GM23338 (cell line): ENCODE measurements around the gene CSGALNACT2.
A peak's percentile ranks its signal among the peaks of the same experiment; 100 is the strongest.

Source experiments
- CREB1 ChIP-seq: fragments of 250-450 bp; sonication (Bioruptor Pico); IDR thresholded peaks from 2 replicates; pipeline ENCODE4 v1.5.0; 2020; ENCODE audit warnings: low read depth, mild to moderate bottlenecking, moderate library complexity
- EZH2 ChIP-seq: fragments of 200-600 bp; sonication (generic); IDR thresholded peaks from one replicate; pipeline ENCODE4 v1.8.0; 2017; ENCODE audit warnings: antibody characterized with exemption, mild to moderate bottlenecking, low read depth; ENCODE audit not compliant: unreplicated experiment
- EZH2phosphoT487 ChIP-seq: fragments of 200-600 bp; sonication (generic); IDR thresholded peaks from one replicate; pipeline ENCODE4 v1.8.1; 2018; ENCODE audit warnings: antibody characterized with exemption; ENCODE audit not compliant: unreplicated experiment
- JUNB ChIP-seq: IDR thresholded peaks from one replicate; pipeline ENCODE4 v1.6.1; 2016; ENCODE audit warnings: antibody characterized with exemption; ENCODE audit not compliant: unreplicated experiment
- POLR2AphosphoS5 ChIP-seq: IDR thresholded peaks from 2 replicates; pipeline ENCODE4 v1.6.1; 2016; ENCODE audit warnings: antibody characterized with exemption, low read depth
- STAT1 ChIP-seq: IDR thresholded peaks from one replicate; pipeline ENCODE4 v1.6.1; 2016; ENCODE audit warnings: antibody characterized with exemption; ENCODE audit not compliant: unreplicated experiment
- TF ChIP-seq, protein P1 (sequence below), 2 experiments: fragments of 200-600 bp in 1 of 2; sonication (generic) in 1 of 2; conservative IDR thresholded peaks; 2 replicates each; pipeline versions ENCODE4 v1.5.1 to v1.6.1; 2016 to 2017; ENCODE audit warnings: antibody characterized with exemption in 2 of 2, low read depth in 2 of 2, mild to moderate bottlenecking in 2 of 2, moderate library complexity in 1 of 2
- TF ChIP-seq, protein P2 (sequence below): IDR thresholded peaks from one replicate; pipeline ENCODE4 v1.6.1; 2018; ENCODE audit warnings: antibody characterized with exemption; ENCODE audit not compliant: unreplicated experiment

DNA sequence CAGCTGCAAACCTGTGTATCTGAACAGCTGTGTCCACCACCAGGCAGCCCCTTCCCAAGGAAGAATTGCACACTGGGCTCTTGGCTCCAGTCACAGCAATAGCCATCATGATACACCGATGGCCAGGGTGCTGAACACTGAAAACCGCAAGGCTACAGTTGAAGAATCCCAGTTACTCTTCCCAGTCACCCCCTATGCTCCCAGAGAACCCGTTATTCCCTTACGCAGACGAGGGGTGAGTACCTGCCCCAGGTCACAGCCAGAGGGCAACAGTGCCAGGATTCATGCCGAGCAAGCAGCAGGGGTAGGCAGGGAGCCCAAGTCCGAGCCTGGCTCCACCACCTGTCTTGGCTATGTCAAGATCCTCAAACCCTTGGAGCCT lies 70.8 kb downstream of the CSGALNACT2 start:
- TF ChIP-seq POLR2AphosphoS5 (no peak), EZH2 (no peak), EZH2phosphoT487 (no peak), CREB1 (CRISPR knock-in tag) (no peak), JUNB (no peak), STAT1 (no peak)
- TF ChIP-seq, protein P1, sequence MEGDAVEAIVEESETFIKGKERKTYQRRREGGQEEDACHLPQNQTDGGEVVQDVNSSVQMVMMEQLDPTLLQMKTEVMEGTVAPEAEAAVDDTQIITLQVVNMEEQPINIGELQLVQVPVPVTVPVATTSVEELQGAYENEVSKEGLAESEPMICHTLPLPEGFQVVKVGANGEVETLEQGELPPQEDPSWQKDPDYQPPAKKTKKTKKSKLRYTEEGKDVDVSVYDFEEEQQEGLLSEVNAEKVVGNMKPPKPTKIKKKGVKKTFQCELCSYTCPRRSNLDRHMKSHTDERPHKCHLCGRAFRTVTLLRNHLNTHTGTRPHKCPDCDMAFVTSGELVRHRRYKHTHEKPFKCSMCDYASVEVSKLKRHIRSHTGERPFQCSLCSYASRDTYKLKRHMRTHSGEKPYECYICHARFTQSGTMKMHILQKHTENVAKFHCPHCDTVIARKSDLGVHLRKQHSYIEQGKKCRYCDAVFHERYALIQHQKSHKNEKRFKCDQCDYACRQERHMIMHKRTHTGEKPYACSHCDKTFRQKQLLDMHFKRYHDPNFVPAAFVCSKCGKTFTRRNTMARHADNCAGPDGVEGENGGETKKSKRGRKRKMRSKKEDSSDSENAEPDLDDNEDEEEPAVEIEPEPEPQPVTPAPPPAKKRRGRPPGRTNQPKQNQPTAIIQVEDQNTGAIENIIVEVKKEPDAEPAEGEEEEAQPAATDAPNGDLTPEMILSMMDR (conservative IDR thresholded peaks at IDR 0.05; ENCODE audit: low read depth in 2 of 2): peak in 1 of 2 experiments; percentile 11; a peak in 1 of 4 replicates
- TF ChIP-seq, protein P2, sequence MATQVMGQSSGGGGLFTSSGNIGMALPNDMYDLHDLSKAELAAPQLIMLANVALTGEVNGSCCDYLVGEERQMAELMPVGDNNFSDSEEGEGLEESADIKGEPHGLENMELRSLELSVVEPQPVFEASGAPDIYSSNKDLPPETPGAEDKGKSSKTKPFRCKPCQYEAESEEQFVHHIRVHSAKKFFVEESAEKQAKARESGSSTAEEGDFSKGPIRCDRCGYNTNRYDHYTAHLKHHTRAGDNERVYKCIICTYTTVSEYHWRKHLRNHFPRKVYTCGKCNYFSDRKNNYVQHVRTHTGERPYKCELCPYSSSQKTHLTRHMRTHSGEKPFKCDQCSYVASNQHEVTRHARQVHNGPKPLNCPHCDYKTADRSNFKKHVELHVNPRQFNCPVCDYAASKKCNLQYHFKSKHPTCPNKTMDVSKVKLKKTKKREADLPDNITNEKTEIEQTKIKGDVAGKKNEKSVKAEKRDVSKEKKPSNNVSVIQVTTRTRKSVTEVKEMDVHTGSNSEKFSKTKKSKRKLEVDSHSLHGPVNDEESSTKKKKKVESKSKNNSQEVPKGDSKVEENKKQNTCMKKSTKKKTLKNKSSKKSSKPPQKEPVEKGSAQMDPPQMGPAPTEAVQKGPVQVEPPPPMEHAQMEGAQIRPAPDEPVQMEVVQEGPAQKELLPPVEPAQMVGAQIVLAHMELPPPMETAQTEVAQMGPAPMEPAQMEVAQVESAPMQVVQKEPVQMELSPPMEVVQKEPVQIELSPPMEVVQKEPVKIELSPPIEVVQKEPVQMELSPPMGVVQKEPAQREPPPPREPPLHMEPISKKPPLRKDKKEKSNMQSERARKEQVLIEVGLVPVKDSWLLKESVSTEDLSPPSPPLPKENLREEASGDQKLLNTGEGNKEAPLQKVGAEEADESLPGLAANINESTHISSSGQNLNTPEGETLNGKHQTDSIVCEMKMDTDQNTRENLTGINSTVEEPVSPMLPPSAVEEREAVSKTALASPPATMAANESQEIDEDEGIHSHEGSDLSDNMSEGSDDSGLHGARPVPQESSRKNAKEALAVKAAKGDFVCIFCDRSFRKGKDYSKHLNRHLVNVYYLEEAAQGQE: no peak
